Measurements from ENCODE around the gene TTC7B. TPM values are rescaled to one million over a fixed set of nuclear protein-coding genes. Genes with fewer than 3 reads are reported as not detected.
A peak's percentile ranks its signal among the peaks of the same experiment; 100 is the strongest.

Gene TTC7B
- total and polyA plus RNA-seq, 9 donors, result 17.6 to 44.7 (median 38.0) TPM

DNA sequence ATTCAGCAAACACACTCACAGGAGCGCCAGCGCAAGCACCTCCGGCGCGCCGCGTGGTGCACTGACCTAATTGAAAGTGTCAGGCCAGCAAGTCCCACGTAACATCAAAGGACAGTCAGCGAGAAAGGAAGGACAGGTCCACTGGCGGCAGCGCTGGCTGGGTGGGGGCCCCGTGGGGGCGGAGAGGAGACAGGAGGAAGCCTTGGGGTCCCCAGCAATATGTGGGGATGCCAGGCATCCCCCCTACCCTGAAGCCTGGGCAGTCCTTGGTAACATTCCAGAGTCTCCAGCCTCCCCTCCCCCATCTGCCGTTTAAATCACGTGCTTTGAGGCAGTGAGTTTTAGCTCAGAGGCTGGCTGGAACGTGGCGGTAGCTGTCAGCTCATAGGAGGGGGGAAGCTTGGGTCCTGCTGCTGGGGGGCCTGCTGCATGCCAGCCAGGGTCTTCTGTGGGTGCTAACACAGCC is 260.2 kb downstream of the TTC7B start:
- 41% methylated on average over 12 of the region's 17 CpGs for WGBS (ENCODE audit: insufficient coverage)
- no peak overlapping the region for H3K27ac ChIP-seq (ENCODE audit: low read length)
- DNase-seq, result peak; percentile 42
- H3K4me3 ChIP-seq (ENCODE audit: low read length), result no peak overlapping the region
- H3K9me3 ChIP-seq (replicated peaks; ENCODE audit: control insufficient read depth, low read depth, low read length), result no peaks in the 10 kb centered on the region
- peaks cover 19% of the 10 kb centered on the region for H3K36me3 ChIP-seq (ENCODE audit: control insufficient read depth, insufficient read depth, low read length)
- H3K27me3 ChIP-seq (ENCODE audit: control insufficient read depth, insufficient read depth, low read length), result peaks cover 2% of the 10 kb centered on the region
- peaks cover 60% of the 10 kb centered on the region for H3K4me1 ChIP-seq (ENCODE audit: control insufficient read depth, insufficient read depth, low read length)

GRCh38 chr14:90555126-90556011 is 260.9 kb downstream of the TTC7B start:
- WGBS (ENCODE audit: insufficient coverage), result 85% methylated on average over 11 of the region's 21 CpGs
- Histone ChIP-seq H3K9me3 (replicated peaks; ENCODE audit: control insufficient read depth, low read depth, low read length) (no peaks in the 10 kb centered on the region), H3K4me1 (ENCODE audit: control insufficient read depth, insufficient read depth, low read length) (peaks cover 65% of the 10 kb centered on the region), H3K4me3 (ENCODE audit: low read length) (no peak overlapping the region), H3K27ac (ENCODE audit: low read length) (no peak overlapping the region), H3K36me3 (ENCODE audit: control insufficient read depth, insufficient read depth, low read length) (peaks cover 19% of the 10 kb centered on the region), H3K27me3 (ENCODE audit: control insufficient read depth, insufficient read depth, low read length) (peaks cover 2% of the 10 kb centered on the region)
- no peak for DNase-seq

DNA sequence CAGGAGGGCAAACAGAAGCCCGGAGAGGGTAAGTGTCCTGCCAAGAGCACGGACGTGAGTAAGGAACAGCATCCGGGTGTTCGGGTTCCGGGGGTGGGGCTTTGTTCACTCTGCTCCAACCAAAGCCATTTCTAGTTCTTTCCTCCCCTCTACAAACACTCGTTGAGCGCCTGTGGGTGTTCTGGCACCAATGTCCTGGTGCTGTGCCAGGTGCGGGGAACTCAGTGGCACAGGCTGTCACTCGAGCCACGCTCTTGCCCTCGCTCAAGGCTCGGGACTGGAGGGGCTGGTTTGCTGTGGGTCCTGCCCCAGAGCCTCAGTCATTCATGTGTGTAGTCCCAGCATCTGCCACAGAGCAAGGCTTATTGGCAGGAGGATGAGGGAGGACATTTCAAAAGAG is 261.9 kb downstream of the TTC7B start:
- Histone ChIP-seq H3K27ac (ENCODE audit: low read length) (no peak overlapping the region), H3K9me3 (replicated peaks; ENCODE audit: control insufficient read depth, low read depth, low read length) (no peaks in the 10 kb centered on the region), H3K4me1 (ENCODE audit: control insufficient read depth, insufficient read depth, low read length) (peaks cover 64% of the 10 kb centered on the region), H3K4me3 (ENCODE audit: low read length) (no peak overlapping the region), H3K36me3 (ENCODE audit: control insufficient read depth, insufficient read depth, low read length) (peaks cover 16% of the 10 kb centered on the region), H3K27me3 (ENCODE audit: control insufficient read depth, insufficient read depth, low read length) (peaks cover 2% of the 10 kb centered on the region)
- no peak for DNase-seq
- WGBS (ENCODE audit: insufficient coverage), result 80% methylated on average over 3 of the region's 13 CpGs

- 72% methylated on average over 5 of the region's 9 CpGs for WGBS (ENCODE audit: insufficient coverage)
- Histone ChIP-seq H3K36me3 (ENCODE audit: control insufficient read depth, insufficient read depth, low read length) (peaks cover 12% of the 10 kb centered on the region), H3K9me3 (replicated peaks; ENCODE audit: control insufficient read depth, low read depth, low read length) (no peaks in the 10 kb centered on the region), H3K4me1 (ENCODE audit: control insufficient read depth, insufficient read depth, low read length) (peaks cover 60% of the 10 kb centered on the region), H3K4me3 (ENCODE audit: low read length) (no peak overlapping the region), H3K27ac (ENCODE audit: low read length) (no peak overlapping the region), H3K27me3 (ENCODE audit: control insufficient read depth, insufficient read depth, low read length) (peaks cover 2% of the 10 kb centered on the region)
- no peak for DNase-seq
These were observed 262.3 kb downstream of the TTC7B start for GRCh38 chr14:90553921-90554336.

GRCh38 chr14:90553298-90553920 is 262.8 kb downstream of the TTC7B start:
- Histone ChIP-seq H3K27ac (ENCODE audit: low read length) (no peak overlapping the region), H3K27me3 (ENCODE audit: control insufficient read depth, insufficient read depth, low read length) (peaks cover 2% of the 10 kb centered on the region), H3K36me3 (ENCODE audit: control insufficient read depth, insufficient read depth, low read length) (peaks cover 12% of the 10 kb centered on the region), H3K4me1 (ENCODE audit: control insufficient read depth, insufficient read depth, low read length) (peaks cover 55% of the 10 kb centered on the region), H3K4me3 (ENCODE audit: low read length) (no peak overlapping the region), H3K9me3 (replicated peaks; ENCODE audit: control insufficient read depth, low read depth, low read length) (no peaks in the 10 kb centered on the region)
- 49% methylated on average over 12 of the region's 14 CpGs for WGBS (ENCODE audit: insufficient coverage)
- DNase-seq, result peak; percentile 42

GRCh38 chr14:90552465-90553297 is 263.5 kb downstream of the TTC7B start:
- H3K27ac ChIP-seq (ENCODE audit: low read length), result no peak overlapping the region
- H3K27me3 ChIP-seq (ENCODE audit: control insufficient read depth, insufficient read depth, low read length), result peaks cover 2% of the 10 kb centered on the region
- 86% methylated on average over 13 of the region's 17 CpGs for WGBS (ENCODE audit: insufficient coverage)
- H3K36me3 ChIP-seq (ENCODE audit: control insufficient read depth, insufficient read depth, low read length), result peaks cover 12% of the 10 kb centered on the region
- DNase-seq, result no peak
- H3K4me3 ChIP-seq (ENCODE audit: low read length), result no peak overlapping the region
- peaks cover 50% of the 10 kb centered on the region for H3K4me1 ChIP-seq (ENCODE audit: control insufficient read depth, insufficient read depth, low read length)
- H3K9me3 ChIP-seq (replicated peaks; ENCODE audit: control insufficient read depth, low read depth, low read length), result no peaks in the 10 kb centered on the region

GRCh38 chr14:90551733-90552464 is 264.3 kb downstream of the TTC7B start:
- Histone ChIP-seq H3K4me3 (ENCODE audit: low read length) (no peak overlapping the region), H3K4me1 (ENCODE audit: control insufficient read depth, insufficient read depth, low read length) (peaks cover 54% of the 10 kb centered on the region), H3K27ac (ENCODE audit: low read length) (no peak overlapping the region), H3K9me3 (replicated peaks; ENCODE audit: control insufficient read depth, low read depth, low read length) (no peaks in the 10 kb centered on the region), H3K27me3 (ENCODE audit: control insufficient read depth, insufficient read depth, low read length) (peaks cover 2% of the 10 kb centered on the region), H3K36me3 (ENCODE audit: control insufficient read depth, insufficient read depth, low read length) (peaks cover 5% of the 10 kb centered on the region)
- no peak for DNase-seq
- WGBS (ENCODE audit: insufficient coverage), result 87% methylated on average over 7 of the region's 11 CpGs

DNA sequence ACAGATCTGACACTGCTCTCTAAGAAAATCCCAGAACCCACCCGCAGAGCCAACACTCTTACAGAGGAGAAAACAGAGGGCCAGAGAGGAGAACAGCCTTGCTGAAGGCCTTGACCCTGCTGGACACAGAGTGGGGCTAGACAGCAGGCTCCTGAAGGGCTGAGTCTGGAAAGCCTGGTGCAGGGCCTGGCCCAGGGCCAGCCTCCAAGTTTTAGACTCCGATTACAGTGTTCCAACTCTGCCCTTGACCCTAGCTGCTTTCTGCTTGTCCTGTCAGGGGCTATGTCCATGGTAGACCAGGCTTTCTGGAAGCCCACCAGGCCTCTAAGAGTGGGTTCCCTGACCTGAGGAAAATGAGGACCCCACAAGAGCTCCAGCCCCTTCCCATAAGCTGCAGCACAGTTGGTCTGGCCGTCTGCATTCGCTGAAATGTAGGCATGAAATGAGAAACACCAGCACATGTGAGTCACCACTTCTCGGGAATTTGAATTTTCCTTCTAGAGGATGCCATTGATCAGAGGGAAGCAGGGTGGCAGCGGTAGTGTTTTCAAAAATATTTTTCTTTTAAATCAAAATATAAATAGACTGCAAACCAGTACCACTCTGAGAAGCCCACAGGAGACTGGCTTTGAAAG is 265.0 kb downstream of the TTC7B start:
- Histone ChIP-seq H3K27me3 (ENCODE audit: control insufficient read depth, insufficient read depth, low read length) (peaks cover 2% of the 10 kb centered on the region), H3K4me1 (ENCODE audit: control insufficient read depth, insufficient read depth, low read length) (peaks cover 55% of the 10 kb centered on the region), H3K4me3 (ENCODE audit: low read length) (no peak overlapping the region), H3K27ac (ENCODE audit: low read length) (no peak overlapping the region), H3K36me3 (ENCODE audit: control insufficient read depth, insufficient read depth, low read length) (peaks cover 5% of the 10 kb centered on the region), H3K9me3 (replicated peaks; ENCODE audit: control insufficient read depth, low read depth, low read length) (no peaks in the 10 kb centered on the region)
- 87% methylated on average over 2 of the region's 6 CpGs for WGBS (ENCODE audit: insufficient coverage)
- no peak for DNase-seq
